D721Med (cell line): Measurements from ENCODE around the gene ABCB11.

Experiments used
- DNase-seq: peaks from one replicate; pipeline ENCODE4 v3.0.0; 2011; ENCODE audit warnings: low spot score; ENCODE audit not compliant: insufficient read length
- FAIRE-seq: peaks from 2 replicates; lab custom pipeline; 2011; peaks lifted over from hg19 to GRCh38; lab: Jason Lieb, UNC
- CTCF ChIP-seq: IDR thresholded peaks from 2 replicates; pipeline ENCODE4 v1.5.1; 2012; ENCODE audit warnings: mild to moderate bottlenecking, control low read depth; ENCODE audit not compliant: insufficient read depth; ENCODE audit errors: missing control alignments

The ABCB11 gene

GRCh38 chr2:169031202-169031601 is at the start of gene ABCB11:
Gene ABCB11, minus strand, starts transcription at chr2:169031324. Its CDS starts 13,199 bp downstream, at chr2:169018125.
- no peak for TF ChIP-seq CTCF
- FAIRE-seq: no peak
- no peak for DNase-seq

- DNase-seq (no peak), FAIRE-seq (no peak)
- no peak for TF ChIP-seq CTCF
These were observed 49.3 kb upstream of the ABCB11 start for GRCh38 chr2:169080250-169081069.

GRCh38 chr2:169077674-169078240 is 46.6 kb upstream of the ABCB11 start:
- no peak for TF ChIP-seq CTCF
- FAIRE-seq (no peak), DNase-seq (no peak)

- no peak for FAIRE-seq
- TF ChIP-seq CTCF: no peak
- no peak for DNase-seq
These were observed 43.0 kb upstream of the ABCB11 start for GRCh38 chr2:169073963-169074751.

GRCh38 chr2:169073211-169073962 is 42.3 kb upstream of the ABCB11 start:
- FAIRE-seq (no peak), DNase-seq (no peak)
- TF ChIP-seq CTCF: no peak

GRCh38 chr2:169072163-169072925 is 41.2 kb upstream of the ABCB11 start:
- no peak for FAIRE-seq
- no peak for TF ChIP-seq CTCF
- DNase-seq: no peak
